Peyer's patch (tissue), 4 donors: ENCODE measurements around the gene TLR8. TPM values are rescaled to one million over a fixed set of nuclear protein-coding genes. Genes with fewer than 3 reads are reported as not detected.
"Not testable (repeated sequence)": the region's sequence is repeated elsewhere in the genome, so short reads cannot be mapped to it uniquely, and the experiment has no call there.

ENCODE experiments used
- DNase-seq, 3 donors: peaks; one replicate each; pipeline ENCODE4 v3.0.0-alpha.2; 2017 to 2019
- H3K27ac ChIP-seq, 4 donors: fragments of 200-600 bp; sonication (generic); one replicate each; pipeline ENCODE4 v1.5.1; 2016 to 2019
- H3K27me3 ChIP-seq, 2 donors: fragments of 200-600 bp; sonication (generic); one replicate each; pipeline ENCODE4 v1.5.1; 2019
- H3K36me3 ChIP-seq, 3 donors: fragments of 200-600 bp; sonication (generic); one replicate each; pipeline ENCODE4 v1.5.1; 2016 to 2019
- H3K4me1 ChIP-seq, 4 donors: fragments of 200-600 bp; sonication (generic); one replicate each; pipeline ENCODE4 v1.5.1; 2016 to 2019
- H3K4me3 ChIP-seq, 4 donors: fragments of 200-600 bp; sonication (generic); 1 replicate in 3 of 4; 2 replicates in 1 of 4; pipeline ENCODE4 v1.5.1; 2016 to 2019; ENCODE audit warnings: mild to moderate bottlenecking in 1 of 4
- H3K9me3 ChIP-seq, 4 donors: fragments of 200-600 bp; sonication (generic); one replicate each; pipeline ENCODE4 v1.5.1; 2016 to 2019; ENCODE audit warnings: mild to moderate bottlenecking in 1 of 4
- CTCF ChIP-seq, 6 experiments: fragments of 450-650 bp in 4 of 6; fragments of 200-600 bp in 2 of 6; sonication (generic) in 1 of 6; IDR thresholded peaks; one replicate each; pipeline ENCODE4 v1.5.1; 2017 to 2019; ENCODE audit warnings: antibody characterized with exemption in 6 of 6, mild to moderate bottlenecking in 3 of 6, moderate library complexity in 1 of 6
- POLR2A ChIP-seq, 2 donors: fragments of 450-650 bp; IDR thresholded peaks; one replicate each; pipeline ENCODE4 v1.5.1; 2017; ENCODE audit warnings: antibody characterized with exemption in 2 of 2, mild to moderate bottlenecking in 2 of 2, moderate library complexity in 2 of 2
- total RNA-seq, 4 donors: library from RNA; depleted of rRNA; stranded (reverse); fragments of >200 nt; gene quantifications; one replicate each; pipeline ENCODE4 v1.1.0, GENCODE V29; 2016

TLR8 gene
- total RNA-seq, 4 donors from 2014 or later: 0.28 to 1.3 TPM; not detected in 2

- DNase-seq: no peak
- no peaks in the 10 kb centered on the region for H3K36me3 ChIP-seq
Measured at GRCh38 chrX:12936947-12937346, 30.5 kb downstream of the TLR8 start.

GRCh38 chrX:12940471-12940870 lies 34.1 kb downstream of the TLR8 start:
- not testable (repeated sequence) for DNase-seq, H3K27me3 ChIP-seq, H3K36me3 ChIP-seq

More at GRCh38 chrX:12936947-12937346, 30.5 kb downstream of the TLR8 start:
- no peak for TF ChIP-seq POLR2A (IDR thresholded peaks at IDR 0.05)
- TF ChIP-seq CTCF (IDR thresholded peaks at IDR 0.05): no peak
- Histone ChIP-seq H3K9me3 (no peaks in the 10 kb centered on the region), H3K4me3 (no peak overlapping the region), H3K27me3 (no peaks in the 10 kb centered on the region), H3K27ac (no peak overlapping the region), H3K4me1 (no peaks in the 10 kb centered on the region)

GRCh38 chrX:12943592-12943991 lies 37.2 kb downstream of the TLR8 start:
- not testable (repeated sequence) for DNase-seq, H3K27ac ChIP-seq, H3K4me1 ChIP-seq

More at GRCh38 chrX:12940471-12940870, 34.1 kb downstream of the TLR8 start:
- H3K4me1 ChIP-seq, H3K27ac ChIP-seq, H3K9me3 ChIP-seq, H3K4me3 ChIP-seq: not testable (repeated sequence)

GRCh38 chrX:12944452-12944851 lies 38.0 kb downstream of the TLR8 start:
- H3K27me3 ChIP-seq: not testable (repeated sequence)

More at GRCh38 chrX:12943592-12943991, 37.2 kb downstream of the TLR8 start:
- H3K9me3 ChIP-seq, H3K36me3 ChIP-seq, H3K4me3 ChIP-seq, H3K27me3 ChIP-seq: not testable (repeated sequence)

GRCh38 chrX:12945494-12945893 lies 39.1 kb downstream of the TLR8 start:
- no peaks in the 10 kb centered on the region for H3K9me3 ChIP-seq
- no peak overlapping the region for H3K4me3 ChIP-seq
- H3K27ac ChIP-seq: no peak overlapping the region
- peaks cover 0 to 11% (median 8%) of the 10 kb centered on the region in 4 donors for H3K4me1 ChIP-seq
- no peaks in the 10 kb centered on the region for H3K36me3 ChIP-seq
- H3K27me3 ChIP-seq: no peaks in the 10 kb centered on the region
- DNase-seq: no peak
- no peak for TF ChIP-seq POLR2A (IDR thresholded peaks at IDR 0.05)
- TF ChIP-seq CTCF (IDR thresholded peaks at IDR 0.05): no peak

More at GRCh38 chrX:12944452-12944851, 38.0 kb downstream of the TLR8 start:
- H3K36me3 ChIP-seq, H3K27ac ChIP-seq, DNase-seq, H3K4me1 ChIP-seq, H3K4me3 ChIP-seq, H3K9me3 ChIP-seq: not testable (repeated sequence)

GRCh38 chrX:12946406-12946805 lies 40.0 kb downstream of the TLR8 start:
- TF ChIP-seq CTCF (IDR thresholded peaks at IDR 0.05): no peak
- TF ChIP-seq POLR2A (IDR thresholded peaks at IDR 0.05): no peak
- Histone ChIP-seq H3K4me1 (peaks cover 0 to 12% (median 8%) of the 10 kb centered on the region in 4 donors), H3K4me3 (no peak overlapping the region), H3K9me3 (no peaks in the 10 kb centered on the region), H3K27ac (no peak overlapping the region), H3K27me3 (no peaks in the 10 kb centered on the region), H3K36me3 (no peaks in the 10 kb centered on the region)
- DNase-seq: no peak

GRCh38 chrX:12946838-12947544 lies 40.6 kb downstream of the TLR8 start:
- no peak for TF ChIP-seq POLR2A (IDR thresholded peaks at IDR 0.05)
- peak; percentile 85 to 98 (median 97) for TF ChIP-seq CTCF (IDR thresholded peaks at IDR 0.05)
- peak in 2 of 3 donors; percentile 82 to 89 for DNase-seq
- Histone ChIP-seq H3K27me3 (no peaks in the 10 kb centered on the region), H3K27ac (peak overlapping the region; percentile 20 to 85 (median 69)), H3K9me3 (no peaks in the 10 kb centered on the region), H3K4me3 (no peak overlapping the region), H3K4me1 (peaks cover 0 to 12% (median 8%) of the 10 kb centered on the region in 4 donors), H3K36me3 (no peaks in the 10 kb centered on the region)
